NCI-H2196 treated with DMSO at 0.1 percent for 48 hours (cell line): ENCODE measurements around the gene VEGFB.

Source experiments
- DNase-seq: peaks from one replicate; lab custom pipeline; 2025; ENCODE audit not compliant: unreplicated experiment; lab: John Stamatoyannopoulos, UW

VEGFB gene

GRCh38 chr11:64258946-64259532 is 24.7 kb downstream of the VEGFB start:
- DNase-seq = no peak

- DNase-seq = no peak
Observed at GRCh38 chr11:64259533-64260067, 25.2 kb downstream of the VEGFB start.

- no peak for DNase-seq
Observed at GRCh38 chr11:64260147-64260708, 25.8 kb downstream of the VEGFB start.

- DNase-seq = no peak
Observed at GRCh38 chr11:64261556-64262080, 27.2 kb downstream of the VEGFB start.

- no peak for DNase-seq
Observed at GRCh38 chr11:64262271-64263002, 28.1 kb downstream of the VEGFB start.

GRCh38 chr11:64263021-64263946 is 28.9 kb downstream of the VEGFB start:
- DNase-seq = no peak

GRCh38 chr11:64263947-64264317 is 29.5 kb downstream of the VEGFB start:
- no peak for DNase-seq

GRCh38 chr11:64264371-64264852 is 30.0 kb downstream of the VEGFB start:
- no peak for DNase-seq

- no peak for DNase-seq
Observed at GRCh38 chr11:64265176-64266160, 31.1 kb downstream of the VEGFB start.

GRCh38 chr11:64266339-64266738 is 32.0 kb downstream of the VEGFB start:
- no peak for DNase-seq

GRCh38 chr11:64267207-64267945 is 33.0 kb downstream of the VEGFB start:
- no peak for DNase-seq

- DNase-seq = peak; percentile 61
Observed at GRCh38 chr11:64268025-64268892, 33.9 kb downstream of the VEGFB start.

- DNase-seq = no peak
Observed at GRCh38 chr11:64268893-64269539, 34.6 kb downstream of the VEGFB start.

GRCh38 chr11:64269540-64270220 is 35.3 kb downstream of the VEGFB start:
- peak; percentile 99 for DNase-seq

- no peak for DNase-seq
Observed at GRCh38 chr11:64275031-64275800, 40.8 kb downstream of the VEGFB start.

GRCh38 chr11:64275841-64276240 is 41.5 kb downstream of the VEGFB start:
- DNase-seq = no peak
